Nephron progenitor cell (in vitro differentiated cells): ENCODE measurements around the gene LEMD2.
A peak's percentile ranks its signal among the peaks of the same experiment; 100 is the strongest.

Source experiments
- DNase-seq: peaks from one replicate; pipeline ENCODE4 v3.0.0; 2021
- H3K27ac Mint-ChIP-seq: 2 replicates; pipeline ENCODE4 v1.8.0; 2021; ENCODE audit warnings: mild to moderate bottlenecking, moderate library complexity, mixed read lengths
- H3K27me3 Mint-ChIP-seq: 2 replicates; pipeline ENCODE4 v1.8.0; 2021; ENCODE audit warnings: mild to moderate bottlenecking, low read depth, mixed read lengths; ENCODE audit not compliant: poor library complexity
- H3K36me3 Mint-ChIP-seq: 2 replicates; pipeline ENCODE4 v1.8.0; 2021; ENCODE audit warnings: low read depth, mixed read lengths
- H3K4me1 Mint-ChIP-seq: 2 replicates; pipeline ENCODE4 v1.8.0; 2021; ENCODE audit warnings: mixed read lengths
- H3K4me3 Mint-ChIP-seq: 2 replicates; pipeline ENCODE4 v1.8.0; 2021; ENCODE audit warnings: mild to moderate bottlenecking, moderate library complexity, mixed read lengths
- H3K9me3 Mint-ChIP-seq: 2 replicates; pipeline ENCODE4 v1.8.0; 2021; ENCODE audit warnings: mild to moderate bottlenecking, moderate library complexity, mixed read lengths
- CTCF ChIP-seq: fragments of 200-600 bp; sonication (generic); IDR thresholded peaks from 2 replicates; pipeline ENCODE4 v1.5.0; 2021; ENCODE audit warnings: antibody characterized with exemption

LEMD2 gene

GRCh38 chr6:33725891-33726673, 62.8 kb downstream of the LEMD2 start:
- H3K4me3 Mint-ChIP-seq: no peak overlapping the region
- peaks cover 43% of the 10 kb centered on the region for H3K36me3 Mint-ChIP-seq
- no peaks in the 10 kb centered on the region for H3K9me3 Mint-ChIP-seq
- H3K27me3 Mint-ChIP-seq: peaks cover 52% of the 10 kb centered on the region
- H3K27ac Mint-ChIP-seq: peak overlapping the region; percentile 31
- peaks cover 26% of the 10 kb centered on the region for H3K4me1 Mint-ChIP-seq
- no peak for DNase-seq
- no peak for TF ChIP-seq CTCF

GRCh38 chr6:33725222-33725621, 63.7 kb downstream of the LEMD2 start:
- Mint-ChIP-seq H3K4me1 (peaks cover 17% of the 10 kb centered on the region), H3K4me3 (no peak overlapping the region), H3K36me3 (peaks cover 42% of the 10 kb centered on the region), H3K9me3 (no peaks in the 10 kb centered on the region), H3K27me3 (peaks cover 55% of the 10 kb centered on the region), H3K27ac (no peak overlapping the region)
- DNase-seq: no peak
- no peak for TF ChIP-seq CTCF

GRCh38 chr6:33724102-33725023, 64.6 kb downstream of the LEMD2 start:
- peaks cover 14% of the 10 kb centered on the region for H3K4me1 Mint-ChIP-seq
- H3K27me3 Mint-ChIP-seq: peaks cover 64% of the 10 kb centered on the region
- H3K36me3 Mint-ChIP-seq: peaks cover 37% of the 10 kb centered on the region
- no peak for TF ChIP-seq CTCF
- H3K27ac Mint-ChIP-seq: no peak overlapping the region
- DNase-seq: no peak
- H3K9me3 Mint-ChIP-seq: no peaks in the 10 kb centered on the region
- H3K4me3 Mint-ChIP-seq: no peak overlapping the region

- no peak overlapping the region for H3K4me3 Mint-ChIP-seq
- no peak for TF ChIP-seq CTCF
- peaks cover 13% of the 10 kb centered on the region for H3K4me1 Mint-ChIP-seq
- no peak overlapping the region for H3K27ac Mint-ChIP-seq
- H3K36me3 Mint-ChIP-seq: peaks cover 32% of the 10 kb centered on the region
- no peak for DNase-seq
- H3K9me3 Mint-ChIP-seq: no peaks in the 10 kb centered on the region
- H3K27me3 Mint-ChIP-seq: peaks cover 67% of the 10 kb centered on the region
These were observed 65.4 kb downstream of the LEMD2 start for GRCh38 chr6:33723371-33724085.

GRCh38 chr6:33722103-33722623, 66.8 kb downstream of the LEMD2 start:
- Mint-ChIP-seq H3K4me1 (peaks cover 23% of the 10 kb centered on the region), H3K9me3 (no peaks in the 10 kb centered on the region), H3K27ac (no peak overlapping the region), H3K36me3 (peaks cover 30% of the 10 kb centered on the region), H3K27me3 (peaks cover 73% of the 10 kb centered on the region), H3K4me3 (no peak overlapping the region)
- DNase-seq: no peak
- TF ChIP-seq CTCF: no peak
